ENCODE data around the gene CCDC192.

Gene CCDC192

GRCh38 chr5:127958421-127959011, 255.3 kb downstream of the CCDC192 start:
- DNase-seq (ENCODE audit: low read depth): no peak

- no peak for DNase-seq (ENCODE audit: low read depth)
These were observed 256.1 kb downstream of the CCDC192 start for GRCh38 chr5:127959152-127959764.

GRCh38 chr5:127960270-127960691, 257.1 kb downstream of the CCDC192 start:
- no peak for DNase-seq (ENCODE audit: low read depth)

- DNase-seq (ENCODE audit: low read depth): no peak
These were observed 258.0 kb downstream of the CCDC192 start for GRCh38 chr5:127961006-127961762.

- no peak for DNase-seq (ENCODE audit: low read depth)
These were observed 258.6 kb downstream of the CCDC192 start for GRCh38 chr5:127961763-127962145.

- DNase-seq (ENCODE audit: low read depth): no peak
These were observed 259.3 kb downstream of the CCDC192 start for GRCh38 chr5:127962491-127962890.

- DNase-seq (ENCODE audit: low read depth): no peak
These were observed 260.0 kb downstream of the CCDC192 start for GRCh38 chr5:127963233-127963632.

- DNase-seq (ENCODE audit: low read depth): no peak
These were observed 260.7 kb downstream of the CCDC192 start for GRCh38 chr5:127963931-127964330.

- no peak for DNase-seq (ENCODE audit: low read depth)
These were observed 264.3 kb downstream of the CCDC192 start for GRCh38 chr5:127967323-127967982.

GRCh38 chr5:127967983-127968592, 264.9 kb downstream of the CCDC192 start:
- DNase-seq (ENCODE audit: low read depth): no peak

- DNase-seq (ENCODE audit: low read depth): no peak
These were observed 265.8 kb downstream of the CCDC192 start for GRCh38 chr5:127969002-127969401.

GRCh38 chr5:127969651-127970050, 266.5 kb downstream of the CCDC192 start:
- no peak for DNase-seq (ENCODE audit: low read depth)

GRCh38 chr5:127970081-127970480, 266.9 kb downstream of the CCDC192 start:
- DNase-seq (ENCODE audit: low read depth): no peak

- DNase-seq (ENCODE audit: low read depth): no peak
These were observed 267.7 kb downstream of the CCDC192 start for GRCh38 chr5:127970854-127971425.

- DNase-seq (ENCODE audit: low read depth): no peak
These were observed 272.8 kb downstream of the CCDC192 start for GRCh38 chr5:127975961-127976360.

GRCh38 chr5:127976525-127976924, 273.3 kb downstream of the CCDC192 start:
- no peak for DNase-seq (ENCODE audit: low read depth)

GRCh38 chr5:127976991-127977717, 274.0 kb downstream of the CCDC192 start:
- DNase-seq (ENCODE audit: low read depth): no peak

- DNase-seq (ENCODE audit: low read depth): no peak
These were observed 275.6 kb downstream of the CCDC192 start for GRCh38 chr5:127978738-127979300.

GRCh38 chr5:127979475-127979874, 276.3 kb downstream of the CCDC192 start:
- no peak for DNase-seq (ENCODE audit: low read depth)

GRCh38 chr5:127980843-127981242, 277.7 kb downstream of the CCDC192 start:
- no peak for DNase-seq (ENCODE audit: low read depth)

- no peak for DNase-seq (ENCODE audit: low read depth)
These were observed 278.3 kb downstream of the CCDC192 start for GRCh38 chr5:127981498-127981897.
